Measurements from ENCODE around the gene CCDC197. TPM values are rescaled to one million over a fixed set of nuclear protein-coding genes. Genes with fewer than 3 reads are reported as not detected.

Gene CCDC197
- total RNA-seq, 2 donors from 2014 or later = not detected

- DNase-seq (no peak), ATAC-seq (no peak)
- H3K4me1 ChIP-seq = peaks cover 2% of the 10 kb centered on the region
- no peak for TF ChIP-seq CTCF (IDR thresholded peaks at IDR 0.05)
- no peak overlapping the region for H3K27ac ChIP-seq
- no peaks in the 10 kb centered on the region for H3K9me3 ChIP-seq
- H3K36me3 ChIP-seq (replicated peaks in 1 of 2; ENCODE audit: insufficient read depth in 1 of 2, low read depth in 2 of 2) = no peaks in the 10 kb centered on the region
- no peak overlapping the region for H3K4me3 ChIP-seq
- intact Hi-C loops (cut with DNase I) = no loop called here
- H3K27me3 ChIP-seq = no peaks in the 10 kb centered on the region
- 64 to 70% methylated on average over 6 of the region's 6 CpGs for WGBS, 2 donors
These were observed 17.3 kb downstream of the CCDC197 start for GRCh38 chr14:94014382-94014781.

- no peak for DNase-seq
- WGBS, 2 donors = 89% methylated on average over 2 of the region's 2 CpGs; no CpG with 5 or more reads in 1 of the 2 donors
- H3K9me3 ChIP-seq = no peaks in the 10 kb centered on the region
- H3K4me1 ChIP-seq = peaks cover 6% of the 10 kb centered on the region
- no peak for ATAC-seq
- TF ChIP-seq CTCF (IDR thresholded peaks at IDR 0.05) (no peak), POLR2A (IDR thresholded peaks at IDR 0.05) (no peak)
- H3K4me3 ChIP-seq = no peak overlapping the region
- H3K36me3 ChIP-seq (replicated peaks in 1 of 2; ENCODE audit: insufficient read depth in 1 of 2, low read depth in 2 of 2) = no peaks in the 10 kb centered on the region
- H3K27me3 ChIP-seq = no peaks in the 10 kb centered on the region
- intact Hi-C loops (cut with DNase I) = no loop called here
- no peak overlapping the region for H3K27ac ChIP-seq
These were observed 18.1 kb downstream of the CCDC197 start for GRCh38 chr14:94015223-94015622.

- Histone ChIP-seq H3K36me3 (replicated peaks in 1 of 2; ENCODE audit: insufficient read depth in 1 of 2, low read depth in 2 of 2) (no peaks in the 10 kb centered on the region), H3K9me3 (no peaks in the 10 kb centered on the region), H3K4me1 (peaks cover 6% of the 10 kb centered on the region), H3K27me3 (no peaks in the 10 kb centered on the region), H3K4me3 (no peak overlapping the region), H3K27ac (no peak overlapping the region)
- WGBS, 2 donors = 84 to 85% methylated on average over 4 to 8 of the region's 8 CpGs
- DNase-seq (no peak), ATAC-seq (no peak)
- TF ChIP-seq POLR2A (IDR thresholded peaks at IDR 0.05) (no peak), CTCF (IDR thresholded peaks at IDR 0.05) (no peak)
- intact Hi-C loops (cut with DNase I) = no loop called here
These were observed 19.4 kb downstream of the CCDC197 start for GRCh38 chr14:94016446-94016976.

GRCh38 chr14:94018308-94018707, 21.2 kb downstream of the CCDC197 start:
- H3K27me3 ChIP-seq = no peaks in the 10 kb centered on the region
- TF ChIP-seq CTCF (IDR thresholded peaks at IDR 0.05) (no peak), POLR2A (IDR thresholded peaks at IDR 0.05) (no peak)
- no peaks in the 10 kb centered on the region for H3K9me3 ChIP-seq
- H3K36me3 ChIP-seq (replicated peaks in 1 of 2; ENCODE audit: insufficient read depth in 1 of 2, low read depth in 2 of 2) = no peaks in the 10 kb centered on the region
- no peak overlapping the region for H3K4me3 ChIP-seq
- H3K4me1 ChIP-seq = peaks cover 6% of the 10 kb centered on the region
- 80 to 84% methylated on average over 6 to 8 of the region's 8 CpGs for WGBS, 2 donors
- DNase-seq = no peak
- intact Hi-C loops (cut with DNase I) = no loop called here
- no peak overlapping the region for H3K27ac ChIP-seq
- ATAC-seq = no peak

GRCh38 chr14:94019329-94019728, 22.2 kb downstream of the CCDC197 start:
- intact Hi-C loops (cut with DNase I) = no loop called here
- WGBS, 2 donors = 40 to 43% methylated on average over 6 of the region's 6 CpGs
- TF ChIP-seq POLR2A (IDR thresholded peaks at IDR 0.05) = no peak
- TF ChIP-seq CTCF (IDR thresholded peaks at IDR 0.05) = peak in 1 of 7 experiments; percentile 4
- Histone ChIP-seq H3K4me3 (no peak overlapping the region), H3K36me3 (replicated peaks in 1 of 2; ENCODE audit: insufficient read depth in 1 of 2, low read depth in 2 of 2) (no peaks in the 10 kb centered on the region), H3K27me3 (no peaks in the 10 kb centered on the region), H3K27ac (no peak overlapping the region), H3K4me1 (peaks cover 6% of the 10 kb centered on the region), H3K9me3 (no peaks in the 10 kb centered on the region)
- DNase-seq (peak in 3 of 4 donors; percentile 50 to 62 (median 58)), ATAC-seq (peak; percentile 48)

All from body of pancreas (tissue), 4 donors.